HCT116 (cell line): ENCODE measurements around the gene CD68. TPM values are rescaled to one million over a fixed set of nuclear protein-coding genes. Genes with fewer than 3 reads are reported as not detected.

Experiments
- ATAC-seq: fragments of 200-7000 bp; cut with Tn5 transposase; 2 replicates; pipeline ENCODE4 v1.9.1; 2020; ENCODE audit warnings: mild to moderate bottlenecking, moderate library complexity
- BruUV-seq: library from RNA; stranded (reverse); fragments of 400-500 nt; replicated peaks from 2 replicates; lab custom pipeline; 2021; lab: Mats Ljungman, UMichigan
- CTCF ChIA-PET: fragments of 300-600 bp; sonication (Branson Sonifier 250); formaldehyde crosslinking; loops from one replicate; lab custom pipeline; 2021; ENCODE audit warnings: antibody characterized with exemption; lab: Charles Lee
- POLR2A ChIA-PET: fragments of 300-600, 350-600 bp; sonication (Branson Sonifier 250); formaldehyde crosslinking; loops from one replicate; lab custom pipeline; 2021; ENCODE audit warnings: antibody characterized with exemption; lab: Charles Lee
- RAD21 ChIA-PET, 2 experiments: fragments of 300-600 bp; sonication (Branson Sonifier 250); formaldehyde crosslinking; loops; one replicate each; lab custom pipeline; 2023; ENCODE audit warnings: low total read pairs in 2 of 2; ENCODE audit not compliant: uncharacterized antibody in 2 of 2, unreplicated experiment in 2 of 2, low non-redundant PET in 1 of 2; lab: Charles Lee
- DNase-seq: peaks from one replicate; pipeline ENCODE4 v3.0.0-alpha.2; 2010; ENCODE audit warnings: low read depth, low spot score
- H2AFZ ChIP-seq: fragments of 200-600 bp; shearing (Covaris generic), sonication (generic); 2 replicates; pipeline ENCODE4 v1.6.1; 2017; ENCODE audit warnings: low read depth, mixed run types, mixed read lengths, antibody characterized with exemption, low read length; ENCODE audit not compliant: poor library complexity, severe bottlenecking
- H3K27ac ChIP-seq: 2 replicates; pipeline ENCODE4 v1.5.1; 2012; ENCODE audit warnings: low read depth, low read length
- H3K27me3 ChIP-seq: fragments of 200-600 bp; sonication (generic); 2 replicates; pipeline ENCODE4 v1.6.1; 2016; ENCODE audit warnings: mixed run types, low read length, mixed read lengths; ENCODE audit not compliant: insufficient read depth
- H3K36me3 ChIP-seq, 2 experiments: fragments of 200-500 bp in 1 of 2; fragments of 200-600 bp in 1 of 2; sonication (Bioruptor generic) in 1 of 2; sonication (generic) in 1 of 2; 2 replicates each; pipeline versions ENCODE4 v1.5.1 to v1.6.1; 2014 to 2016; ENCODE audit warnings: low read length in 2 of 2, inconsistent platforms in 1 of 2, mixed read lengths in 1 of 2, mixed run types in 1 of 2; ENCODE audit not compliant: insufficient read depth in 2 of 2, control insufficient read depth in 1 of 2
- H3K4me1 ChIP-seq, 2 experiments: fragments of 200-600 bp in 1 of 2; sonication (generic) in 1 of 2; 2 replicates each; pipeline versions ENCODE4 v1.5.1 to v1.6.1; 2012 to 2017; ENCODE audit warnings: low read length in 2 of 2, inconsistent platforms in 1 of 2, mild to moderate bottlenecking in 1 of 2, mixed read lengths in 1 of 2, mixed run types in 1 of 2, moderate library complexity in 1 of 2; ENCODE audit not compliant: insufficient read depth in 2 of 2, control insufficient read depth in 1 of 2
- H3K4me2 ChIP-seq: fragments of 200-600 bp; sonication (generic); 2 replicates; pipeline ENCODE4 v1.6.1; 2017; ENCODE audit warnings: mixed run types, low read length, mixed read lengths
- H3K4me3 ChIP-seq, 2 experiments: fragments of 200-600 bp in 1 of 2; sonication (generic) in 1 of 2; replicated peaks in 1 of 2; 2 replicates each; pipeline ENCODE4 v1.5.1; 2011 to 2016; ENCODE audit warnings: low read length in 2 of 2, control low read depth in 1 of 2, low read depth in 1 of 2, mild to moderate bottlenecking in 1 of 2, mixed read lengths in 1 of 2, mixed run types in 1 of 2
- H3K79me2 ChIP-seq: fragments of 200-600 bp; sonication (generic); 2 replicates; pipeline ENCODE4 v1.6.1; 2017; ENCODE audit warnings: mild to moderate bottlenecking, mixed run types, low read length, moderate library complexity, mixed read lengths; ENCODE audit not compliant: insufficient read depth
- H3K9ac ChIP-seq: fragments of 200-600 bp; sonication (generic); 2 replicates; pipeline ENCODE4 v1.6.1; 2016; ENCODE audit warnings: low read length, mixed read lengths
- H3K9me2 ChIP-seq: fragments of 200-600 bp; sonication (generic), shearing (Covaris generic); 2 replicates; pipeline ENCODE4 v1.6.1; 2017; ENCODE audit warnings: mixed run types, mild to moderate bottlenecking, moderate library complexity; ENCODE audit not compliant: insufficient read depth
- H3K9me3 ChIP-seq, 2 experiments: fragments of 200-500 bp in 1 of 2; fragments of 200-600 bp in 1 of 2; sonication (Bioruptor generic) in 1 of 2; sonication (generic) in 1 of 2; 2 replicates each; pipeline ENCODE4 v1.6.1; 2014 to 2017; ENCODE audit warnings: low read length in 2 of 2, mixed read lengths in 2 of 2, inconsistent platforms in 1 of 2, low read depth in 1 of 2, mild to moderate bottlenecking in 1 of 2, mixed run types in 1 of 2, moderate library complexity in 1 of 2; ENCODE audit not compliant: control insufficient read depth in 1 of 2, insufficient read depth in 1 of 2
- H4K20me1 ChIP-seq: fragments of 200-600 bp; sonication (generic), shearing (Covaris generic); 2 replicates; pipeline ENCODE4 v1.6.1; 2017; ENCODE audit warnings: mixed run types, mild to moderate bottlenecking, moderate library complexity; ENCODE audit not compliant: insufficient read depth
- EGR1 ChIP-seq: IDR thresholded peaks from 2 replicates; pipeline ENCODE4 v1.6.1; 2012; ENCODE audit warnings: low read depth
- ELF1 ChIP-seq: IDR thresholded peaks from 2 replicates; pipeline ENCODE4 v1.6.1; 2012; ENCODE audit warnings: low read depth, borderline replicate concordance
- EZH2 ChIP-seq: fragments of 200-600 bp; sonication (generic); IDR thresholded peaks from 2 replicates; pipeline ENCODE4 v1.6.1; 2017; ENCODE audit warnings: antibody characterized with exemption, mixed run types
- FOSL1 ChIP-seq: IDR thresholded peaks from 2 replicates; pipeline ENCODE4 v1.6.1; 2012; ENCODE audit warnings: low read depth
- JUND ChIP-seq: IDR thresholded peaks from 2 replicates; pipeline ENCODE4 v1.6.1; 2012
- POLR2A ChIP-seq: IDR thresholded peaks from 2 replicates; pipeline ENCODE4 v1.7.0; 2011; ENCODE audit warnings: borderline replicate concordance; ENCODE audit not compliant: insufficient read depth, insufficient read length; ENCODE audit errors: extremely low read depth
- POLR2AphosphoS5 ChIP-seq: IDR thresholded peaks from 2 replicates; pipeline ENCODE4 v1.6.1; 2011; ENCODE audit warnings: mild to moderate bottlenecking, low read depth, low read length, moderate library complexity
- SIN3A ChIP-seq: IDR thresholded peaks from 2 replicates; pipeline ENCODE4 v1.6.1; 2012; ENCODE audit warnings: low read depth
- SRF ChIP-seq: IDR thresholded peaks from 2 replicates; pipeline ENCODE4 v1.6.1; 2012; ENCODE audit warnings: low read depth
- YY1 ChIP-seq: IDR thresholded peaks from 2 replicates; pipeline ENCODE4 v1.6.1; 2011; ENCODE audit warnings: low read length, low read depth, moderate library complexity, mild to moderate bottlenecking; ENCODE audit not compliant: insufficient replicate concordance; ENCODE audit errors: extremely low read depth
- ZFX ChIP-seq: fragments of 450-650 bp; IDR thresholded peaks from 2 replicates; pipeline ENCODE4 v1.6.1; 2017
- intact Hi-C: fragments of 100-400 bp; cut with micrococcal nuclease; formaldehyde crosslinking; loops from 2 replicates; pipeline ENCODE4 v1.10.0; 2022
- total RNA-seq: library from RNA; stranded (reverse); gene quantifications from one replicate; pipeline ENCODE4 v1.2.1, GENCODE V29; 2021; ENCODE audit not compliant: unreplicated experiment
- TF ChIP-seq, protein P1 (sequence below), 3 experiments: fragments of 200-600 bp in 1 of 3; sonication (generic) in 1 of 3; IDR thresholded peaks in 2 of 3; conservative IDR thresholded peaks in 1 of 3; 2 replicates each; pipeline ENCODE4 v1.5.1; 2012 to 2017; ENCODE audit warnings: low read depth in 2 of 3, low read length in 2 of 3, antibody characterized with exemption in 1 of 3, borderline replicate concordance in 1 of 3, control low read depth in 1 of 3, mild to moderate bottlenecking in 1 of 3, mixed read lengths in 1 of 3, mixed run types in 1 of 3, moderate library complexity in 1 of 3; ENCODE audit not compliant: insufficient read depth in 1 of 3
- TF ChIP-seq, protein P2 (sequence below): IDR thresholded peaks from 2 replicates; pipeline ENCODE4 v1.6.1; 2011; ENCODE audit warnings: mild to moderate bottlenecking, low read length, moderate library complexity; ENCODE audit not compliant: insufficient replicate concordance; ENCODE audit errors: extremely low read depth

The CD68 gene
- total RNA-seq, 1 experiment from 2014 or later, result 7.0 TPM

- Histone ChIP-seq H3K4me1 (peaks cover under 1 to 29% of the 10 kb centered on the region in 2 experiments; a peak in 3 of 4 replicates), H2AFZ (no peak within 1 kb of the TSS), H3K4me2 (peak within 1 kb of the TSS; percentile 24), H3K4me3 (no peak within 1 kb of the TSS), H4K20me1 (no peaks in the 10 kb centered on the region), H3K27ac (peak within 1 kb of the TSS; percentile 33), H3K27me3 (no peaks in the 10 kb centered on the region), H3K79me2 (peaks cover 19% of the 10 kb centered on the region), H3K9me3 (no peaks in the 10 kb centered on the region), H3K9me2 (no peaks in the 10 kb centered on the region), H3K9ac (peak within 1 kb of the TSS; percentile 18; the same call in 1 of the 2 replicates), H3K36me3 (peaks cover 40 to 47% of the 10 kb centered on the region in 2 experiments; a peak in 3 of 4 replicates)
- POLR2A ChIA-PET, result interaction anchor here (0.6 kb wide), 2 partner anchors 97 to 635 kb away, joined by 3 read pairs; partner anchors contain the start of gene TP53
- intact Hi-C loops, result no loop called here
- RAD21 ChIA-PET, result no interaction called here
- CTCF ChIA-PET, result no interaction called here
- ATAC-seq (peak; percentile 5; the same call in 1 of the 2 replicates), DNase-seq (no peak)
- TF ChIP-seq, protein P1, sequence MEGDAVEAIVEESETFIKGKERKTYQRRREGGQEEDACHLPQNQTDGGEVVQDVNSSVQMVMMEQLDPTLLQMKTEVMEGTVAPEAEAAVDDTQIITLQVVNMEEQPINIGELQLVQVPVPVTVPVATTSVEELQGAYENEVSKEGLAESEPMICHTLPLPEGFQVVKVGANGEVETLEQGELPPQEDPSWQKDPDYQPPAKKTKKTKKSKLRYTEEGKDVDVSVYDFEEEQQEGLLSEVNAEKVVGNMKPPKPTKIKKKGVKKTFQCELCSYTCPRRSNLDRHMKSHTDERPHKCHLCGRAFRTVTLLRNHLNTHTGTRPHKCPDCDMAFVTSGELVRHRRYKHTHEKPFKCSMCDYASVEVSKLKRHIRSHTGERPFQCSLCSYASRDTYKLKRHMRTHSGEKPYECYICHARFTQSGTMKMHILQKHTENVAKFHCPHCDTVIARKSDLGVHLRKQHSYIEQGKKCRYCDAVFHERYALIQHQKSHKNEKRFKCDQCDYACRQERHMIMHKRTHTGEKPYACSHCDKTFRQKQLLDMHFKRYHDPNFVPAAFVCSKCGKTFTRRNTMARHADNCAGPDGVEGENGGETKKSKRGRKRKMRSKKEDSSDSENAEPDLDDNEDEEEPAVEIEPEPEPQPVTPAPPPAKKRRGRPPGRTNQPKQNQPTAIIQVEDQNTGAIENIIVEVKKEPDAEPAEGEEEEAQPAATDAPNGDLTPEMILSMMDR (IDR thresholded peaks at IDR 0.05 in 2 of 3, conservative IDR thresholded peaks at IDR 0.05 in 1 of 3; ENCODE audit: borderline replicate concordance in 1 of 3, insufficient read depth in 1 of 3, low read depth in 2 of 3, low read length in 2 of 3), result no peak
- TF ChIP-seq POLR2AphosphoS5, result 0 out of 2 replicates have a peak, but pooled peaks have one; percentile 16
- BruUV-seq, result no TSS peak
Observed at GRCh38 chr17:7589891-7590691, 10.7 kb downstream of the CD68 start, which contains the start of gene SOX15. Gene SOX15 (minus strand): TSS chr17:7590094. CDS start chr17:7589676, 418 bp downstream.

DNA sequence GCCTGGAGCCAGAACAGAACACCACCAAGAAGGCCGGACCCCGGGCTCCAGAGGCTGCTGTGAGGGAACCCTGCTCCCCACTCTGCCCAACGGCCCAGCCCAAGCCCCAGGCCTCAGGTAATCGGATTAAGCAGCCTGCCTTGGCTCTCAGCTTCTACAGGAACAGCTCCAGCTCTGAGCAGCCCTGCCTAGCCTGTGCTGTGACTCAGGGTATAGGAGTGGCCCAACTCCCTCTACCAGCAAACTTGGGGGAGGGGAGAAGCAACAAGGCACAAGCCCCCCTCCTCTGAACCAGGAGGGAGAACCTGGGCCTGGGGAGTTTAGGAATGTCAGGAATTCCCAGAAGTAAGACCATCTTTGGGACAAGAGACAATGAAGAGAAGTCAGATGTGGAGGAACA lies 11.3 kb downstream of the CD68 start:
- ChIA-PET RAD21 (no interaction called here), CTCF (no interaction called here), POLR2A (interaction anchor here (0.6 kb wide), 2 partner anchors 96 to 634 kb away, joined by 3 read pairs; partner anchors contain the start of gene TP53)
- Histone ChIP-seq H3K27ac (peak overlapping the region; percentile 33; the same call in 1 of the 2 replicates), H3K4me1 (peaks cover 0 to 23% of the 10 kb centered on the region in 2 experiments; a peak in 3 of 4 replicates), H3K9me3 (no peaks in the 10 kb centered on the region), H2AFZ (no peak overlapping the region), H3K4me3 (no peak overlapping the region), H3K79me2 (peaks cover 13% of the 10 kb centered on the region), H3K36me3 (peaks cover 43 to 54% of the 10 kb centered on the region in 2 experiments; a peak in 3 of 4 replicates), H3K9ac (peak overlapping the region; percentile 18; the same call in 1 of the 2 replicates), H4K20me1 (no peaks in the 10 kb centered on the region), H3K4me2 (peak overlapping the region; percentile 24), H3K27me3 (no peaks in the 10 kb centered on the region), H3K9me2 (no peaks in the 10 kb centered on the region)
- DNase-seq (no peak), ATAC-seq (peak; percentile 33; the same call in 1 of the 2 replicates)
- BruUV-seq, result no TSS peak
- intact Hi-C loops, result no loop called here
- TF ChIP-seq EGR1, result no peak
- TF ChIP-seq ELF1, result no peak
- TF ChIP-seq ZFX, result no peak
- no peak for TF ChIP-seq YY1
- TF ChIP-seq POLR2AphosphoS5, result no peak
- no peak for TF ChIP-seq EZH2
- TF ChIP-seq FOSL1, result no peak
- no peak for TF ChIP-seq SIN3A
- no peak for TF ChIP-seq SRF
- TF ChIP-seq JUND, result no peak
- TF ChIP-seq, protein P2, sequence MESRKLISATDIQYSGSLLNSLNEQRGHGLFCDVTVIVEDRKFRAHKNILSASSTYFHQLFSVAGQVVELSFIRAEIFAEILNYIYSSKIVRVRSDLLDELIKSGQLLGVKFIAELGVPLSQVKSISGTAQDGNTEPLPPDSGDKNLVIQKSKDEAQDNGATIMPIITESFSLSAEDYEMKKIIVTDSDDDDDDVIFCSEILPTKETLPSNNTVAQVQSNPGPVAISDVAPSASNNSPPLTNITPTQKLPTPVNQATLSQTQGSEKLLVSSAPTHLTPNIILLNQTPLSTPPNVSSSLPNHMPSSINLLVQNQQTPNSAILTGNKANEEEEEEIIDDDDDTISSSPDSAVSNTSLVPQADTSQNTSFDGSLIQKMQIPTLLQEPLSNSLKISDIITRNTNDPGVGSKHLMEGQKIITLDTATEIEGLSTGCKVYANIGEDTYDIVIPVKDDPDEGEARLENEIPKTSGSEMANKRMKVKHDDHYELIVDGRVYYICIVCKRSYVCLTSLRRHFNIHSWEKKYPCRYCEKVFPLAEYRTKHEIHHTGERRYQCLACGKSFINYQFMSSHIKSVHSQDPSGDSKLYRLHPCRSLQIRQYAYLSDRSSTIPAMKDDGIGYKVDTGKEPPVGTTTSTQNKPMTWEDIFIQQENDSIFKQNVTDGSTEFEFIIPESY, result no peak
- no peak for TF ChIP-seq POLR2A
